Gastrocnemius medialis (tissue), 4 donors: ENCODE data around the gene DDX42.

Experiments
- POLR2A ChIP-seq, 2 donors: fragments of 450-650 bp; IDR thresholded peaks; one replicate each; pipeline ENCODE4 v1.6.1; 2017; ENCODE audit warnings: antibody characterized with exemption in 2 of 2, mild to moderate bottlenecking in 2 of 2, moderate library complexity in 2 of 2
- TF ChIP-seq, protein P1 (sequence below), 5 experiments: fragments of 450-650 bp in 3 of 5; fragments of 200-600 bp in 2 of 5; sonication (generic) in 2 of 5; IDR thresholded peaks in 4 of 5; conservative IDR thresholded peaks in 1 of 5; 1 replicate in 4 of 5; 2 replicates in 1 of 5; pipeline ENCODE4 v1.5.1; 2016 to 2019; ENCODE audit warnings: antibody characterized with exemption in 5 of 5, mild to moderate bottlenecking in 3 of 5, moderate library complexity in 3 of 5

DNA sequence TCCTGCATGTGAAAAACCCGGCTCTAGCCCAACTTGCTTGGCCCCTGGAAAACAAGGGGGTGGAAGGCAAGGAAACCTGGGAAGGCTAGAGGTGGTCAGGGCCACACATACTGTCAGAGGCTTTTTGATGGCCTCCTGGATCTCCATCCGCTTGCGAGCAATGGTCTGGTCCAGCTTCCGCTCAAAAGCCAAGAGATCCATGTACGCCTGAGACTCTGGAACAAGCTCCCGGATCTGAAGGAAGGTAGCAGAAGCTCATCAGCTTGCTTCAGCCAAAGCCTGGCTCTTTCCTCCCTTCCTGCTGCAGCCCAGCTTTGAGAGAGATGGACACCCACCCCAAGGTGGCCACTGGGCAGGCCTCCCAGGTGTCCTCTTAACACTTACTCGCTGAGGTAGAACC is 62.8 kb downstream of the DDX42 start:
- TF ChIP-seq POLR2A (IDR thresholded peaks at IDR 0.05) = no peak
- TF ChIP-seq, protein P1, sequence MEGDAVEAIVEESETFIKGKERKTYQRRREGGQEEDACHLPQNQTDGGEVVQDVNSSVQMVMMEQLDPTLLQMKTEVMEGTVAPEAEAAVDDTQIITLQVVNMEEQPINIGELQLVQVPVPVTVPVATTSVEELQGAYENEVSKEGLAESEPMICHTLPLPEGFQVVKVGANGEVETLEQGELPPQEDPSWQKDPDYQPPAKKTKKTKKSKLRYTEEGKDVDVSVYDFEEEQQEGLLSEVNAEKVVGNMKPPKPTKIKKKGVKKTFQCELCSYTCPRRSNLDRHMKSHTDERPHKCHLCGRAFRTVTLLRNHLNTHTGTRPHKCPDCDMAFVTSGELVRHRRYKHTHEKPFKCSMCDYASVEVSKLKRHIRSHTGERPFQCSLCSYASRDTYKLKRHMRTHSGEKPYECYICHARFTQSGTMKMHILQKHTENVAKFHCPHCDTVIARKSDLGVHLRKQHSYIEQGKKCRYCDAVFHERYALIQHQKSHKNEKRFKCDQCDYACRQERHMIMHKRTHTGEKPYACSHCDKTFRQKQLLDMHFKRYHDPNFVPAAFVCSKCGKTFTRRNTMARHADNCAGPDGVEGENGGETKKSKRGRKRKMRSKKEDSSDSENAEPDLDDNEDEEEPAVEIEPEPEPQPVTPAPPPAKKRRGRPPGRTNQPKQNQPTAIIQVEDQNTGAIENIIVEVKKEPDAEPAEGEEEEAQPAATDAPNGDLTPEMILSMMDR (IDR thresholded peaks at IDR 0.05 in 4 of 5, conservative IDR thresholded peaks at IDR 0.05 in 1 of 5) = no peak
